Loucy (cell line): ENCODE results near the gene APBB3.

Source experiments
- CTCF ChIP-seq: fragments of 200-600 bp; sonication (generic); conservative IDR thresholded peaks from 2 replicates; pipeline ENCODE4 v1.5.1; 2014; ENCODE audit warnings: mild to moderate bottlenecking, antibody characterized with exemption, low read length
- EZH2phosphoT487 ChIP-seq: fragments of 200-600 bp; IDR thresholded peaks from 2 replicates; pipeline ENCODE4 v1.6.1; 2018; ENCODE audit warnings: antibody characterized with exemption, mild to moderate bottlenecking, moderate library complexity, borderline replicate concordance

GRCh38 chr5:140603734-140604133 is 39.3 kb upstream of the APBB3 start:
- TF ChIP-seq EZH2phosphoT487 (no peak), CTCF (no peak)
